ENCODE measurements around the gene HRCT1. TPM values are rescaled to one million over a fixed set of nuclear protein-coding genes. Genes with fewer than 3 reads are reported as not detected.

Gene HRCT1
- total and polyA plus RNA-seq, 2 donors (not counting 3 experiments of a cell fraction or from before 2014, with no cell fraction given), result 1.2 to 7.0 TPM

GRCh38 chr9:35917261-35917660 lies 11.3 kb downstream of the HRCT1 start:
- BruUV-seq (replicated peaks), result no TSS peak
- no peaks in the 10 kb centered on the region for H3K36me3 ChIP-seq (ENCODE audit: control insufficient read depth in 2 of 2, extremely low read depth in 1 of 2, insufficient read depth in 2 of 2, low read length in 2 of 2)
- no peak for DNase-seq (ENCODE audit: low read depth, low spot score)
- H3K4me3 ChIP-seq (replicated peaks in 1 of 3; ENCODE audit: insufficient read depth in 1 of 3, low read depth in 1 of 3, low read length in 3 of 3), result no peak overlapping the region
- H3K4me2 ChIP-seq (ENCODE audit: insufficient read depth, low read length), result no peak overlapping the region
- dilution Hi-C loops (cut with MboI; ENCODE audit: extremely low pct_ligation_motif_present, low sequenced_read_pairs) (no loop called here), intact Hi-C loops (cut with micrococcal nuclease) (no loop called here)
- H3K4me1 ChIP-seq (ENCODE audit: control insufficient read depth, extremely low read depth, insufficient read depth, low read length), result peaks cover 8% of the 10 kb centered on the region
- no peak overlapping the region for H2AFZ ChIP-seq (ENCODE audit: low read depth, low read length)
- H3K27ac ChIP-seq (ENCODE audit: insufficient read depth, low read depth, low read length), result no peak overlapping the region
- FAIRE-seq, result no peak
- H3K9me3 ChIP-seq (replicated peaks; ENCODE audit: control insufficient read depth, insufficient read depth, low read length), result no peaks in the 10 kb centered on the region
- H3K79me2 ChIP-seq (ENCODE audit: control insufficient read depth, insufficient read depth, low read length), result peaks cover 9% of the 10 kb centered on the region
- CTCF ChIA-PET, result interaction anchor here (0.9 to 1.2 kb wide), 2 partner anchors 14 to 36 kb away, joined by 3 read pairs; no protein-coding TSS in a partner anchor
- H3K27me3 ChIP-seq (ENCODE audit: control insufficient read depth in 2 of 2, insufficient read depth in 2 of 2, low read length in 2 of 2), result no peaks in the 10 kb centered on the region
- TF ChIP-seq CTCF (IDR thresholded peaks at IDR 0.05; ENCODE audit: extremely low read depth in 1 of 2, insufficient read depth in 1 of 2, low read depth in 1 of 2, low read length in 2 of 2), result no peak
- TF ChIP-seq JUN (IDR thresholded peaks at IDR 0.05; ENCODE audit: borderline replicate concordance, insufficient read depth, insufficient read length, low read depth), result no peak
- no peak for TF ChIP-seq POLR2AphosphoS5 (IDR thresholded peaks at IDR 0.05; ENCODE audit: insufficient read depth, low read depth, low read length)
- TF ChIP-seq MYC (IDR thresholded peaks at IDR 0.05; ENCODE audit: low read depth, low read length), result no peak
- no peak for TF ChIP-seq EZH2 (IDR thresholded peaks at IDR 0.05; ENCODE audit: borderline replicate concordance, low read depth, low read length, severe bottlenecking)
- no peak for TF ChIP-seq GATA2 (IDR thresholded peaks at IDR 0.05; ENCODE audit: insufficient read depth, insufficient read length, low read depth, low read length)
- TF ChIP-seq FOS (IDR thresholded peaks at IDR 0.05; ENCODE audit: borderline replicate concordance, insufficient read depth, low read length), result no peak
- no peak for TF ChIP-seq POLR2A (IDR thresholded peaks at IDR 0.05; ENCODE audit: low read depth, low read length)
- TF ChIP-seq MAX (IDR thresholded peaks at IDR 0.05; ENCODE audit: insufficient read depth, insufficient read length), result no peak
- no peaks in the 10 kb centered on the region for H4K20me1 ChIP-seq (replicated peaks; ENCODE audit: control insufficient read depth, extremely low read depth, insufficient read depth, low read length)
- POLR2A ChIA-PET, result no interaction called here
- no peak overlapping the region for H3K9ac ChIP-seq (replicated peaks; ENCODE audit: extremely low read depth, insufficient read depth, low read length)
- no peaks in the 10 kb centered on the region for H3K9me1 ChIP-seq (replicated peaks; ENCODE audit: control insufficient read depth, extremely low read depth, insufficient read depth, low read length)
